Hepatocyte (in vitro differentiated cells): ENCODE data around the gene CROCC.

ENCODE experiments used
- EZH2 ChIP-seq: fragments of 200-600 bp; sonication (generic); IDR thresholded peaks from 2 replicates; pipeline ENCODE4 v1.6.1; 2016; ENCODE audit warnings: antibody characterized with exemption, mild to moderate bottlenecking, borderline replicate concordance
- TF ChIP-seq, protein P1 (sequence below): fragments of 200-600 bp; sonication (generic); IDR thresholded peaks from 2 replicates; pipeline ENCODE4 v1.5.1; 2016; ENCODE audit warnings: antibody characterized with exemption, mild to moderate bottlenecking; ENCODE audit not compliant: poor library complexity

DNA sequence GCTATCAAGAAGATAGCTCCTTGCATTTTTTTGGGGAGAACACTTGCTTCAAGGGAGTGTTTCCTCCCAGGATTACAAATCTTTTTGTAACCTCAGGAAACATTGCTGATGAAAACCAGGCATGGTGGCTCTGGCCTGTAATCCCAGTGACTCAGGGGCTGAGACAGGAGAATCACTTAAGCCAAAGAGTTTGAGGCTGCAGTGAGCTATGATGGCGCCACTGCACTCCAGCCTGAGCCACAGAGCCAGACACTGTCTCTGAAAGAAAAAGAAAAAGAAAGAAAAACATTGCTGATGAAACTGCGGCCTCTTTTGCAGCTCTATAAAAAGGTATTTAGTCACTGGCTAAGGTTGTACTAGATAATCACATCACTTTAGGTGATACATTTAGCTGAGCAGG is 18.7 kb upstream of the CROCC start:
- TF ChIP-seq, protein P1, sequence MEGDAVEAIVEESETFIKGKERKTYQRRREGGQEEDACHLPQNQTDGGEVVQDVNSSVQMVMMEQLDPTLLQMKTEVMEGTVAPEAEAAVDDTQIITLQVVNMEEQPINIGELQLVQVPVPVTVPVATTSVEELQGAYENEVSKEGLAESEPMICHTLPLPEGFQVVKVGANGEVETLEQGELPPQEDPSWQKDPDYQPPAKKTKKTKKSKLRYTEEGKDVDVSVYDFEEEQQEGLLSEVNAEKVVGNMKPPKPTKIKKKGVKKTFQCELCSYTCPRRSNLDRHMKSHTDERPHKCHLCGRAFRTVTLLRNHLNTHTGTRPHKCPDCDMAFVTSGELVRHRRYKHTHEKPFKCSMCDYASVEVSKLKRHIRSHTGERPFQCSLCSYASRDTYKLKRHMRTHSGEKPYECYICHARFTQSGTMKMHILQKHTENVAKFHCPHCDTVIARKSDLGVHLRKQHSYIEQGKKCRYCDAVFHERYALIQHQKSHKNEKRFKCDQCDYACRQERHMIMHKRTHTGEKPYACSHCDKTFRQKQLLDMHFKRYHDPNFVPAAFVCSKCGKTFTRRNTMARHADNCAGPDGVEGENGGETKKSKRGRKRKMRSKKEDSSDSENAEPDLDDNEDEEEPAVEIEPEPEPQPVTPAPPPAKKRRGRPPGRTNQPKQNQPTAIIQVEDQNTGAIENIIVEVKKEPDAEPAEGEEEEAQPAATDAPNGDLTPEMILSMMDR, result no peak
- TF ChIP-seq EZH2, result no peak
